Loucy (cell line): ENCODE measurements around the gene TUBB2A.
"Not testable (repeated sequence)": the region's sequence is repeated elsewhere in the genome, so short reads cannot be mapped to it uniquely, and the experiment has no call there.

Source experiments
- H2AFZ ChIP-seq: fragments of 200-600 bp; sonication (generic); 2 replicates; pipeline ENCODE4 v1.6.0; 2016; ENCODE audit warnings: antibody characterized with exemption, mild to moderate bottlenecking, low read length, moderate library complexity
- H3F3A ChIP-seq: fragments of 200-600 bp; 2 replicates; pipeline ENCODE4 v1.6.0; 2016; ENCODE audit warnings: antibody characterized with exemption, low read depth, mild to moderate bottlenecking
- H3K27me3 ChIP-seq: fragments of 200-600 bp; sonication (generic); 2 replicates; pipeline ENCODE4 v1.6.1; 2014; ENCODE audit warnings: low read length, mild to moderate bottlenecking; ENCODE audit not compliant: insufficient read depth, poor library complexity, severe bottlenecking
- H3K36me3 ChIP-seq: fragments of 200-600 bp; sonication (generic); 2 replicates; pipeline ENCODE4 v1.6.1; 2016; ENCODE audit warnings: low read length; ENCODE audit not compliant: insufficient read depth
- H3K4me1 ChIP-seq: fragments of 200-600 bp; sonication (generic); 2 replicates; pipeline ENCODE4 v1.5.1; 2014; ENCODE audit warnings: low read length, mild to moderate bottlenecking; ENCODE audit not compliant: insufficient read depth, poor library complexity, severe bottlenecking
- H3K4me2 ChIP-seq: fragments of 200-600 bp; sonication (generic); 2 replicates; pipeline ENCODE4 v1.6.0; 2014; ENCODE audit warnings: antibody characterized with exemption, low read length, low read depth, mild to moderate bottlenecking; ENCODE audit not compliant: poor library complexity, severe bottlenecking
- H3K4me3 ChIP-seq: fragments of 200-600 bp; sonication (generic); 2 replicates; pipeline ENCODE4 v1.5.1; 2014; ENCODE audit warnings: low read length, mild to moderate bottlenecking, mixed read lengths; ENCODE audit not compliant: poor library complexity, severe bottlenecking
- H3K79me2 ChIP-seq: fragments of 200-600 bp; sonication (generic); 2 replicates; pipeline ENCODE4 v1.6.1; 2014; ENCODE audit warnings: low read length; ENCODE audit not compliant: insufficient read depth
- H3K9ac ChIP-seq: fragments of 200-600 bp; sonication (generic); 2 replicates; pipeline ENCODE4 v1.6.0; 2014; ENCODE audit warnings: mild to moderate bottlenecking, low read depth, low read length, moderate library complexity; ENCODE audit not compliant: poor library complexity, severe bottlenecking
- H3K9me2 ChIP-seq: fragments of 200-600 bp; sonication (generic); replicated peaks from 2 replicates; pipeline ENCODE4 v1.6.1; 2016; ENCODE audit warnings: low read depth, low read length, mixed read lengths
- H3K9me3 ChIP-seq: fragments of 200-600 bp; sonication (generic); 2 replicates; pipeline ENCODE4 v1.6.1; 2014; ENCODE audit warnings: mild to moderate bottlenecking, antibody characterized with exemption, low read length, low read depth; ENCODE audit not compliant: insufficient read depth
- H4K20me1 ChIP-seq: fragments of 200-600 bp; sonication (generic); 2 replicates; pipeline ENCODE4 v1.6.0; 2014; ENCODE audit warnings: antibody characterized with exemption, low read length, mild to moderate bottlenecking; ENCODE audit not compliant: insufficient read depth, poor library complexity, severe bottlenecking
- CTCF ChIP-seq: fragments of 200-600 bp; sonication (generic); conservative IDR thresholded peaks from 2 replicates; pipeline ENCODE4 v1.5.1; 2014; ENCODE audit warnings: mild to moderate bottlenecking, antibody characterized with exemption, low read length
- EZH2phosphoT487 ChIP-seq: fragments of 200-600 bp; IDR thresholded peaks from 2 replicates; pipeline ENCODE4 v1.6.1; 2018; ENCODE audit warnings: antibody characterized with exemption, mild to moderate bottlenecking, moderate library complexity, borderline replicate concordance

TUBB2A gene

GRCh38 chr6:3193102-3193849 is 35.9 kb upstream of the TUBB2A start:
- Histone ChIP-seq H3K79me2 (no peaks in the 10 kb centered on the region), H3K9me2 (no peaks in the 10 kb centered on the region), H3K27me3 (no peaks in the 10 kb centered on the region), H3K4me3 (no peak overlapping the region), H3F3A (no peaks in the 10 kb centered on the region), H2AFZ (no peak overlapping the region), H3K36me3 (no peaks in the 10 kb centered on the region), H3K4me2 (no peak overlapping the region), H3K9ac (no peak overlapping the region), H4K20me1 (no peaks in the 10 kb centered on the region), H3K9me3 (no peaks in the 10 kb centered on the region), H3K4me1 (peaks cover 5% of the 10 kb centered on the region)
- no peak for TF ChIP-seq EZH2phosphoT487
- no peak for TF ChIP-seq CTCF

- H3K4me2 ChIP-seq: no peak overlapping the region
- no peaks in the 10 kb centered on the region for H4K20me1 ChIP-seq
- H3K9ac ChIP-seq: no peak overlapping the region
- H3K27me3 ChIP-seq: no peaks in the 10 kb centered on the region
- TF ChIP-seq CTCF: no peak
- H3F3A ChIP-seq: no peaks in the 10 kb centered on the region
- no peak overlapping the region for H3K4me3 ChIP-seq
- H2AFZ ChIP-seq: no peak overlapping the region
- H3K9me3 ChIP-seq: no peaks in the 10 kb centered on the region
- H3K79me2 ChIP-seq: no peaks in the 10 kb centered on the region
- H3K4me1 ChIP-seq: peaks cover 5% of the 10 kb centered on the region
- no peaks in the 10 kb centered on the region for H3K9me2 ChIP-seq
- H3K36me3 ChIP-seq: no peaks in the 10 kb centered on the region
Measured at GRCh38 chr6:3190779-3191178, 33.4 kb upstream of the TUBB2A start.

GRCh38 chr6:3190056-3190455 is 32.7 kb upstream of the TUBB2A start:
- TF ChIP-seq CTCF (no peak), EZH2phosphoT487 (no peak)
- Histone ChIP-seq H3K9me2 (no peaks in the 10 kb centered on the region), H3K36me3 (no peaks in the 10 kb centered on the region), H3K9ac (no peak overlapping the region), H3K4me3 (no peak overlapping the region), H3K9me3 (no peaks in the 10 kb centered on the region), H4K20me1 (no peaks in the 10 kb centered on the region), H3K4me1 (peaks cover 5% of the 10 kb centered on the region), H3F3A (no peaks in the 10 kb centered on the region), H3K79me2 (no peaks in the 10 kb centered on the region), H2AFZ (no peak overlapping the region), H3K27me3 (no peaks in the 10 kb centered on the region), H3K4me2 (no peak overlapping the region)

- not testable (repeated sequence) for H3K4me1 ChIP-seq, H4K20me1 ChIP-seq, H3F3A ChIP-seq, H3K9me2 ChIP-seq, H3K9me3 ChIP-seq, H3K27me3 ChIP-seq, H3K4me3 ChIP-seq, H3K36me3 ChIP-seq, H3K79me2 ChIP-seq, H2AFZ ChIP-seq, H3K4me2 ChIP-seq, H3K9ac ChIP-seq
Measured at GRCh38 chr6:3189192-3189591, 31.8 kb upstream of the TUBB2A start.
